HAP-1 (cell line): Measurements from ENCODE around the gene BCAS3.

Source experiments
- DNase-seq, 2 experiments: peaks; one replicate each; pipeline ENCODE4 v3.0.0-alpha.2; 2016 to 2020; ENCODE audit warnings: low spot score in 2 of 2
- H3K27me3 ChIP-seq: fragments of 250-450 bp; sonication (Bioruptor Pico); 2 replicates; pipeline ENCODE4 v1.5.1; 2020; ENCODE audit warnings: low read depth, mild to moderate bottlenecking, moderate library complexity
- H3K36me3 ChIP-seq: fragments of 250-450 bp; sonication (Bioruptor Pico); replicated peaks from 2 replicates; pipeline ENCODE4 v1.5.1; 2020; ENCODE audit warnings: mild to moderate bottlenecking
- H3K4me1 ChIP-seq: fragments of 250-450 bp; sonication (Bioruptor Pico); 2 replicates; pipeline ENCODE4 v1.5.1; 2020; ENCODE audit warnings: mild to moderate bottlenecking
- H3K4me3 ChIP-seq: fragments of 250-450 bp; sonication (Bioruptor Pico); 2 replicates; pipeline ENCODE4 v1.5.1; 2020; ENCODE audit warnings: mild to moderate bottlenecking, moderate library complexity
- H3K9me3 ChIP-seq: fragments of 250-450 bp; sonication (Bioruptor Pico); 2 replicates; pipeline ENCODE4 v1.5.1; 2020; ENCODE audit warnings: mild to moderate bottlenecking, moderate library complexity
- in situ Hi-C: fragments of 300-500 bp; cut with MboI; formaldehyde crosslinking; loops from 3 replicates; pipeline ENCODE4 v1.14.3; 2020; ENCODE audit warnings: low sequenced_read_pairs, inconsistent platforms, mixed read lengths

Gene BCAS3

GRCh38 chr17:61188081-61188480 is 510.4 kb downstream of the BCAS3 start:
- H3K27me3 ChIP-seq = no peaks in the 10 kb centered on the region
- H3K36me3 ChIP-seq = no peaks in the 10 kb centered on the region
- H3K4me3 ChIP-seq = no peak overlapping the region
- in situ Hi-C loops = no loop called here
- H3K9me3 ChIP-seq = no peaks in the 10 kb centered on the region; the same call in 1 of the 2 replicates
- H3K4me1 ChIP-seq = no peaks in the 10 kb centered on the region
- DNase-seq = no peak

- Histone ChIP-seq H3K4me1 (no peaks in the 10 kb centered on the region), H3K36me3 (no peaks in the 10 kb centered on the region), H3K27me3 (no peaks in the 10 kb centered on the region), H3K4me3 (no peak overlapping the region), H3K9me3 (no peaks in the 10 kb centered on the region; the same call in 1 of the 2 replicates)
- no peak for DNase-seq
- in situ Hi-C loops = no loop called here
Measured at GRCh38 chr17:61189968-61190367, 512.3 kb downstream of the BCAS3 start.

- H3K4me1 ChIP-seq = no peaks in the 10 kb centered on the region
- no peak for DNase-seq
- no peaks in the 10 kb centered on the region; the same call in 1 of the 2 replicates for H3K9me3 ChIP-seq
- no peaks in the 10 kb centered on the region for H3K36me3 ChIP-seq
- no peak overlapping the region for H3K4me3 ChIP-seq
- in situ Hi-C loops = no loop called here
- H3K27me3 ChIP-seq = no peaks in the 10 kb centered on the region
Measured at GRCh38 chr17:61196302-61196704, 518.7 kb downstream of the BCAS3 start.

GRCh38 chr17:61196799-61197198 is 519.1 kb downstream of the BCAS3 start:
- DNase-seq = no peak
- Histone ChIP-seq H3K4me1 (no peaks in the 10 kb centered on the region), H3K36me3 (no peaks in the 10 kb centered on the region), H3K27me3 (no peaks in the 10 kb centered on the region), H3K4me3 (no peak overlapping the region), H3K9me3 (no peaks in the 10 kb centered on the region; the same call in 1 of the 2 replicates)
- in situ Hi-C loops = no loop called here

GRCh38 chr17:61199431-61200338 is 522.0 kb downstream of the BCAS3 start:
- no peaks in the 10 kb centered on the region for H3K4me1 ChIP-seq
- H3K27me3 ChIP-seq = no peaks in the 10 kb centered on the region
- no peak for DNase-seq
- H3K9me3 ChIP-seq = no peaks in the 10 kb centered on the region
- H3K36me3 ChIP-seq = no peaks in the 10 kb centered on the region
- H3K4me3 ChIP-seq = no peak overlapping the region
- in situ Hi-C loops = no loop called here

GRCh38 chr17:61200339-61200715 is 522.7 kb downstream of the BCAS3 start:
- no peaks in the 10 kb centered on the region for H3K36me3 ChIP-seq
- H3K27me3 ChIP-seq = no peaks in the 10 kb centered on the region
- no peaks in the 10 kb centered on the region for H3K4me1 ChIP-seq
- no peaks in the 10 kb centered on the region for H3K9me3 ChIP-seq
- H3K4me3 ChIP-seq = no peak overlapping the region
- no peak for DNase-seq
- in situ Hi-C loops = no loop called here

- H3K4me1 ChIP-seq = no peaks in the 10 kb centered on the region
- no peaks in the 10 kb centered on the region for H3K9me3 ChIP-seq
- H3K27me3 ChIP-seq = no peaks in the 10 kb centered on the region
- no peaks in the 10 kb centered on the region for H3K36me3 ChIP-seq
- in situ Hi-C loops = no loop called here
- H3K4me3 ChIP-seq = no peak overlapping the region
- no peak for DNase-seq
Measured at GRCh38 chr17:61201211-61201610, 523.6 kb downstream of the BCAS3 start.

GRCh38 chr17:61202564-61202963 is 524.9 kb downstream of the BCAS3 start:
- Histone ChIP-seq H3K4me3 (no peak overlapping the region), H3K36me3 (no peaks in the 10 kb centered on the region), H3K4me1 (no peaks in the 10 kb centered on the region), H3K27me3 (no peaks in the 10 kb centered on the region), H3K9me3 (no peaks in the 10 kb centered on the region)
- no peak for DNase-seq
- in situ Hi-C loops = no loop called here

- Histone ChIP-seq H3K4me3 (no peak overlapping the region), H3K27me3 (no peaks in the 10 kb centered on the region), H3K9me3 (no peaks in the 10 kb centered on the region), H3K36me3 (no peaks in the 10 kb centered on the region), H3K4me1 (no peaks in the 10 kb centered on the region)
- in situ Hi-C loops = no loop called here
- no peak for DNase-seq
Measured at GRCh38 chr17:61203671-61204131, 526.0 kb downstream of the BCAS3 start.

GRCh38 chr17:61204456-61204855 is 526.8 kb downstream of the BCAS3 start:
- H3K4me3 ChIP-seq = no peak overlapping the region
- in situ Hi-C loops = no loop called here
- no peak for DNase-seq
- no peaks in the 10 kb centered on the region for H3K9me3 ChIP-seq
- peaks cover 5% of the 10 kb centered on the region for H3K4me1 ChIP-seq
- no peaks in the 10 kb centered on the region for H3K27me3 ChIP-seq
- H3K36me3 ChIP-seq = no peaks in the 10 kb centered on the region

- Histone ChIP-seq H3K9me3 (no peaks in the 10 kb centered on the region), H3K27me3 (no peaks in the 10 kb centered on the region), H3K36me3 (no peaks in the 10 kb centered on the region), H3K4me1 (peaks cover 6% of the 10 kb centered on the region), H3K4me3 (no peak overlapping the region)
- no peak for DNase-seq
- in situ Hi-C loops = no loop called here
Measured at GRCh38 chr17:61205401-61205800, 527.8 kb downstream of the BCAS3 start.

GRCh38 chr17:61205931-61206330 is 528.3 kb downstream of the BCAS3 start:
- DNase-seq = no peak
- H3K4me3 ChIP-seq = no peak overlapping the region
- H3K9me3 ChIP-seq = no peaks in the 10 kb centered on the region
- H3K4me1 ChIP-seq = peaks cover 6% of the 10 kb centered on the region
- H3K36me3 ChIP-seq = no peaks in the 10 kb centered on the region
- in situ Hi-C loops = no loop called here
- no peaks in the 10 kb centered on the region for H3K27me3 ChIP-seq

- Histone ChIP-seq H3K27me3 (no peaks in the 10 kb centered on the region), H3K4me1 (peaks cover 9% of the 10 kb centered on the region), H3K4me3 (no peak overlapping the region), H3K36me3 (no peaks in the 10 kb centered on the region), H3K9me3 (no peaks in the 10 kb centered on the region)
- no peak for DNase-seq
- in situ Hi-C loops = no loop called here
Measured at GRCh38 chr17:61206922-61207321, 529.3 kb downstream of the BCAS3 start.

GRCh38 chr17:61208301-61209105 is 530.9 kb downstream of the BCAS3 start:
- Histone ChIP-seq H3K9me3 (no peaks in the 10 kb centered on the region), H3K36me3 (no peaks in the 10 kb centered on the region), H3K27me3 (no peaks in the 10 kb centered on the region), H3K4me3 (no peak overlapping the region), H3K4me1 (peaks cover 10% of the 10 kb centered on the region)
- in situ Hi-C loops = no loop called here
- no peak for DNase-seq
